ENCODE measurements around the gene SMPX. TPM values are rescaled to one million over a fixed set of nuclear protein-coding genes. Genes with fewer than 3 reads are reported as not detected.

Gene SMPX
- total and polyA plus RNA-seq, 9 of the 15 experiments (the other 6 are each of a cell fraction or from before 2014, with no cell fraction given), result not detected

DNA sequence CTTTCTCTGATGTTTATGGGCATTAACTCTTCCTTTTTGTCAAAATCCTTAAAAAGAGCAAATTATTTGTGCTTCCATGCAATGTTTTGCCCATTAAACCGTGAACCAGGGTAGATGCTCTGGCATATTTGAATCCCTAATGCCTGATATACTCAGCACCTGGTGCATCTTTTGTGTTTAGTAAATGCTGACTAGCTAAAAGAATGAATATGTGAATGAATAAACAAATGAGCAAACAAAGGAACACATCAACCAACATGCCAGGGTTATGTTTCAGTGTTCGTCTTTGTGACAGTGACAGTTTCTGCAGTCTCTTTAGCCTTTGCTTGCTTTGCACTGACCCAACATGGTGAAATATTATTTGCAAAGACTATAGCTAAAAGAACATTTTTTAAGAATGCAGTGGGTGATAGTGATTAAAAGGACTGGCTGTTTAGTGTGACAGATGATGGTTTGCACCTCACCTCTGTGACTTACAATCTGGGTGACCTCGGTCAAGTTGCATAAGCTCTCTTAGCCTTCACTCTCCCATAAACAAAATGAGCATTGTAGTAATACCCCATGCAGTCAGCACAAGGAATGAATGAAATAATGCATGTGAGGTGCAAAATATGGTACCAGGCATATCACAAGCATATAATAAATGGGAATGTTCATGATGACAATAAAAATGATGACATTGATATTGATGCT is 29.5 kb downstream of the SMPX start:
- BruUV-seq (replicated peaks), result no TSS peak
- H2AFZ ChIP-seq (ENCODE audit: low read depth, low read length), result no peak overlapping the region
- no peak overlapping the region for H3K4me2 ChIP-seq (ENCODE audit: insufficient read depth, low read length)
- H3K9me1 ChIP-seq (ENCODE audit: control insufficient read depth, insufficient read depth, low read length), result no peaks in the 10 kb centered on the region
- H3K27me3 ChIP-seq (ENCODE audit: control insufficient read depth in 2 of 2, insufficient read depth in 2 of 2, low read length in 2 of 2), result no peaks in the 10 kb centered on the region
- H3K27ac ChIP-seq (ENCODE audit: extremely low read depth, low read depth, low read length), result no peak overlapping the region
- no peak for DNase-seq (ENCODE audit: extremely low read depth in 1 of 4, low spot score in 3 of 4)
- WGBS (ENCODE audit: insufficient coverage, low coverage, missing lambda C conversion rate), result 0% methylated on average over 3 of the region's 3 CpGs
- no peak overlapping the region for H3K9ac ChIP-seq (ENCODE audit: insufficient read depth in 1 of 2, low read depth in 2 of 2, low read length in 2 of 2)
- no peak for ATAC-seq
- H4K20me1 ChIP-seq (replicated peaks; ENCODE audit: control insufficient read depth, insufficient read depth, low read length), result no peaks in the 10 kb centered on the region
- intact Hi-C loops (cut with micrococcal nuclease), result loop anchor here (5.0 kb wide), 1 partner anchor 1196 kb away; no protein-coding TSS in a partner anchor
- H3K9me3 ChIP-seq (replicated peaks; ENCODE audit: control insufficient read depth, insufficient read depth, low read depth, low read length), result no peaks in the 10 kb centered on the region
- FAIRE-seq, result no peak
- no peaks in the 10 kb centered on the region for H3K79me2 ChIP-seq (ENCODE audit: control insufficient read depth, insufficient read depth, low read length)
- POLR2A ChIA-PET, result no interaction called here
- H3K4me1 ChIP-seq (replicated peaks in 1 of 2; ENCODE audit: control insufficient read depth in 2 of 2, insufficient read depth in 2 of 2, low read length in 2 of 2), result no peaks in the 10 kb centered on the region
- H3K4me3 ChIP-seq, result no peak overlapping the region
- CTCF ChIA-PET (ENCODE audit: low intra/inter-chr PET ratio), result no interaction called here
- in situ Hi-C loops (cut with MboI), result no loop called here
- no peaks in the 10 kb centered on the region for H3K36me3 ChIP-seq (ENCODE audit: control insufficient read depth, insufficient read depth, low read length)
- TF ChIP-seq, protein P1, sequence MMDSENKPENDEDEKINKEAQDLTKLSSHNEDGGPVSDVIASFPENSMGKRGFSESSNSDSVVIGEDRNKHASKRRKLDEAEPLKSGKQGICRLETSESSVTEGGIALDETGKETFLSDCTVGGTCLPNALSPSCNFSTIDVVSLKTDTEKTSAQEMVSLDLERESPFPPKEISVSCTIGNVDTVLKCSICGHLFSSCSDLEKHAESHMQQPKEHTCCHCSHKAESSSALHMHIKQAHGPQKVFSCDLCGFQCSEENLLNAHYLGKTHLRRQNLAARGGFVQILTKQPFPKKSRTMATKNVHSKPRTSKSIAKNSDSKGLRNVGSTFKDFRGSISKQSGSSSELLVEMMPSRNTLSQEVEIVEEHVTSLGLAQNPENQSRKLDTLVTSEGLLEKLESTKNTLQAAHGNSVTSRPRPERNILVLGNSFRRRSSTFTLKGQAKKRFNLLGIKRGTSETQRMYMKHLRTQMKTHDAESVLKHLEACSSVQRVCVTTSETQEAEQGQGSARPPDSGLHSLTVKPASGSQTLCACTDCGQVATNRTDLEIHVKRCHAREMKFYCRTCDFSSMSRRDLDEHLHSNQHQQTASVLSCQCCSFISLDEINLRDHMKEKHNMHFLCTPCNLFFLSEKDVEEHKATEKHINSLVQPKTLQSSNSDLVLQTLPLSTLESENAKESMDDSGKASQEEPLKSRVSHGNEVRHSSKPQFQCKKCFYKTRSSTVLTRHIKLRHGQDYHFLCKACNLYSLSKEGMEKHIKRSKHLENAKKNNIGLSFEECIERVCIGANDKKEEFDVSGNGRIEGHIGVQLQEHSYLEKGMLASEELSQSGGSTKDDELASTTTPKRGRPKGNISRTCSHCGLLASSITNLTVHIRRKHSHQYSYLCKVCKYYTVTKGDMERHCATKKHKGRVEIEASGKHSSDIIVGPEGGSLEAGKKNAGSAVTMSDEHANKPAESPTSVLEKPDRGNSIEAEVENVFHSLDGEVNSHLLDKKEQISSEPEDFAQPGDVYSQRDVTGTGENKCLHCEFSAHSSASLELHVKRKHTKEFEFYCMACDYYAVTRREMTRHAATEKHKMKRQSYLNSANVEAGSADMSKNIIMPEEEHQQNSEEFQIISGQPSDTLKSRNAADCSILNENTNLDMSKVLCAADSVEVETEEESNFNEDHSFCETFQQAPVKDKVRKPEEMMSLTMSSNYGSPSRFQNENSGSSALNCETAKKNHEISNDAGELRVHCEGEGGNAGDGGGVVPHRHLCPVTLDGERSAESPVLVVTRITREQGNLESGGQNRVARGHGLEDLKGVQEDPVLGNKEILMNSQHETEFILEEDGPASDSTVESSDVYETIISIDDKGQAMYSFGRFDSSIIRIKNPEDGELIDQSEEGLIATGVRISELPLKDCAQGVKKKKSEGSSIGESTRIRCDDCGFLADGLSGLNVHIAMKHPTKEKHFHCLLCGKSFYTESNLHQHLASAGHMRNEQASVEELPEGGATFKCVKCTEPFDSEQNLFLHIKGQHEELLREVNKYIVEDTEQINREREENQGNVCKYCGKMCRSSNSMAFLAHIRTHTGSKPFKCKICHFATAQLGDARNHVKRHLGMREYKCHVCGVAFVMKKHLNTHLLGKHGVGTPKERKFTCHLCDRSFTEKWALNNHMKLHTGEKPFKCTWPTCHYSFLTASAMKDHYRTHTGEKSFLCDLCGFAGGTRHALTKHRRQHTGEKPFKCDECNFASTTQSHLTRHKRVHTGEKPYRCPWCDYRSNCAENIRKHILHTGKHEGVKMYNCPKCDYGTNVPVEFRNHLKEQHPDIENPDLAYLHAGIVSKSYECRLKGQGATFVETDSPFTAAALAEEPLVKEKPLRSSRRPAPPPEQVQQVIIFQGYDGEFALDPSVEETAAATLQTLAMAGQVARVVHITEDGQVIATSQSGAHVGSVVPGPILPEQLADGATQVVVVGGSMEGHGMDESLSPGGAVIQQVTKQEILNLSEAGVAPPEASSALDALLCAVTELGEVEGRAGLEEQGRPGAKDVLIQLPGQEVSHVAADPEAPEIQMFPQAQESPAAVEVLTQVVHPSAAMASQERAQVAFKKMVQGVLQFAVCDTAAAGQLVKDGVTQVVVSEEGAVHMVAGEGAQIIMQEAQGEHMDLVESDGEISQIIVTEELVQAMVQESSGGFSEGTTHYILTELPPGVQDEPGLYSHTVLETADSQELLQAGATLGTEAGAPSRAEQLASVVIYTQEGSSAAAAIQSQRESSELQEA (IDR thresholded peaks at IDR 0.05; ENCODE audit: low read depth), result no peak
- TF ChIP-seq GABPA (tag; conservative IDR thresholded peaks at IDR 0.05; ENCODE audit: low read depth) (no peak), ZFP30 (CRISPR knock-in tag; IDR thresholded peaks at IDR 0.05; ENCODE audit: borderline replicate concordance) (no peak), POLR3G (IDR thresholded peaks at IDR 0.05; ENCODE audit: extremely low read depth, insufficient read length, insufficient replicate concordance) (no peak), KLF16 (IDR thresholded peaks at IDR 0.05) (no peak), E2F3 (CRISPR knock-in tag; IDR thresholded peaks at IDR 0.05) (no peak), SLC30A9 (CRISPR knock-in tag; IDR thresholded peaks at IDR 0.05) (no peak)
- TF ChIP-seq, protein P2, sequence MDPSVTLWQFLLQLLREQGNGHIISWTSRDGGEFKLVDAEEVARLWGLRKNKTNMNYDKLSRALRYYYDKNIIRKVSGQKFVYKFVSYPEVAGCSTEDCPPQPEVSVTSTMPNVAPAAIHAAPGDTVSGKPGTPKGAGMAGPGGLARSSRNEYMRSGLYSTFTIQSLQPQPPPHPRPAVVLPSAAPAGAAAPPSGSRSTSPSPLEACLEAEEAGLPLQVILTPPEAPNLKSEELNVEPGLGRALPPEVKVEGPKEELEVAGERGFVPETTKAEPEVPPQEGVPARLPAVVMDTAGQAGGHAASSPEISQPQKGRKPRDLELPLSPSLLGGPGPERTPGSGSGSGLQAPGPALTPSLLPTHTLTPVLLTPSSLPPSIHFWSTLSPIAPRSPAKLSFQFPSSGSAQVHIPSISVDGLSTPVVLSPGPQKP (CRISPR knock-in tag; IDR thresholded peaks at IDR 0.05), result no peak
- TF ChIP-seq, protein P3, sequence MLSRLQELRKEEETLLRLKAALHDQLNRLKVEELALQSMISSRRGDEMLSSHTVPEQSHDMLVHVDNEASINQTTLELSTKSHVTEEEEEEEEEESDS (CRISPR knock-in tag; IDR thresholded peaks at IDR 0.05), result no peak

All from K562 (cell line).